ENCODE data around the gene RPL34. TPM values are rescaled to one million over a fixed set of nuclear protein-coding genes. Genes with fewer than 3 reads are reported as not detected.

The RPL34 gene
- total and polyA plus RNA-seq, 4 donors = 735 to 5,853 (median 1,671) TPM

DNA sequence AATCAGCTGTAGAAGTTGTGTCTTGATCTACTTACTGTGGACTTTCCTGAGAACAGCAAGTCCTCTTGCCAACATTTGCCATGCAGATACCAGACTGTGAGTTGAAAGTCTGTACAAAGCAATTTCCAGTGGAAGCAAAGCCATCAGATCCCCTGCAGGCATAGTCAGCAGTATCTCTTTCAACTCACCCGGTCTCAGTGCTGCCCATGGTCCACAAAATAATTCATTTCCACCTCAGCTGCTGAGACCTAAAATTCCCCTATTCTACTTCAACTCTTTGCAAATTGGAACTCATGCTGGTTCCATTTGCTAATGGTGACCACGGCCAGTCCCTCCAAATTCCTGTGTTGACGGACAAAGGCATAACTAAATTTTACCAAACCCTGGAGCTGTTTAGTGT lies 46.0 kb upstream of the RPL34 start:
- no peak overlapping the region for H3K9ac ChIP-seq (ENCODE audit: insufficient read depth in 1 of 2, low read length in 2 of 2)
- no peak for ATAC-seq (ENCODE audit: insufficient read depth, low FRiP score)
- TF ChIP-seq, protein P1, sequence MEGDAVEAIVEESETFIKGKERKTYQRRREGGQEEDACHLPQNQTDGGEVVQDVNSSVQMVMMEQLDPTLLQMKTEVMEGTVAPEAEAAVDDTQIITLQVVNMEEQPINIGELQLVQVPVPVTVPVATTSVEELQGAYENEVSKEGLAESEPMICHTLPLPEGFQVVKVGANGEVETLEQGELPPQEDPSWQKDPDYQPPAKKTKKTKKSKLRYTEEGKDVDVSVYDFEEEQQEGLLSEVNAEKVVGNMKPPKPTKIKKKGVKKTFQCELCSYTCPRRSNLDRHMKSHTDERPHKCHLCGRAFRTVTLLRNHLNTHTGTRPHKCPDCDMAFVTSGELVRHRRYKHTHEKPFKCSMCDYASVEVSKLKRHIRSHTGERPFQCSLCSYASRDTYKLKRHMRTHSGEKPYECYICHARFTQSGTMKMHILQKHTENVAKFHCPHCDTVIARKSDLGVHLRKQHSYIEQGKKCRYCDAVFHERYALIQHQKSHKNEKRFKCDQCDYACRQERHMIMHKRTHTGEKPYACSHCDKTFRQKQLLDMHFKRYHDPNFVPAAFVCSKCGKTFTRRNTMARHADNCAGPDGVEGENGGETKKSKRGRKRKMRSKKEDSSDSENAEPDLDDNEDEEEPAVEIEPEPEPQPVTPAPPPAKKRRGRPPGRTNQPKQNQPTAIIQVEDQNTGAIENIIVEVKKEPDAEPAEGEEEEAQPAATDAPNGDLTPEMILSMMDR (IDR thresholded peaks at IDR 0.05; ENCODE audit: control extremely low read depth, extremely low read depth) = no peak
- H3K27ac ChIP-seq (ENCODE audit: low read depth in 1 of 2, low read length in 1 of 2) = no peak overlapping the region
- no peaks in the 10 kb centered on the region for H3K9me3 ChIP-seq (ENCODE audit: control insufficient read depth in 4 of 4, insufficient read depth in 3 of 4, low read length in 3 of 4)
- H3K4me1 ChIP-seq (ENCODE audit: control insufficient read depth in 5 of 5, insufficient read depth in 5 of 5, low read length in 5 of 5) = peaks cover 0 to 4% (median 0%) of the 10 kb centered on the region in 5 donors
- H3K4me3 ChIP-seq = no peak overlapping the region
- H3K36me3 ChIP-seq (ENCODE audit: control insufficient read depth in 4 of 4, insufficient read depth in 4 of 4, low read length in 4 of 4) = no peaks in the 10 kb centered on the region
- no peak for DNase-seq
- 83 to 87% methylated on average over 3 of the region's 3 CpGs for WGBS, 2 donors
- no peaks in the 10 kb centered on the region for H3K27me3 ChIP-seq (ENCODE audit: control insufficient read depth in 3 of 3, insufficient read depth in 3 of 3, low read length in 2 of 3)

- H3K4me3 ChIP-seq = no peak overlapping the region
- no peak overlapping the region for H3K27ac ChIP-seq (ENCODE audit: low read depth in 1 of 2, low read length in 1 of 2)
- no peaks in the 10 kb centered on the region for H3K9me3 ChIP-seq (ENCODE audit: control insufficient read depth in 4 of 4, insufficient read depth in 3 of 4, low read length in 3 of 4)
- H3K27me3 ChIP-seq (ENCODE audit: control insufficient read depth in 3 of 3, insufficient read depth in 3 of 3, low read length in 2 of 3) = no peaks in the 10 kb centered on the region
- ATAC-seq (ENCODE audit: insufficient read depth, low FRiP score) = no peak
- no peak overlapping the region for H3K9ac ChIP-seq (ENCODE audit: insufficient read depth in 1 of 2, low read length in 2 of 2)
- H3K4me1 ChIP-seq (ENCODE audit: control insufficient read depth in 5 of 5, insufficient read depth in 5 of 5, low read length in 5 of 5) = no peaks in the 10 kb centered on the region
- 59 to 61% methylated on average over 6 of the region's 6 CpGs for WGBS, 2 donors
- no peak for DNase-seq
- H3K36me3 ChIP-seq (ENCODE audit: control insufficient read depth in 4 of 4, insufficient read depth in 4 of 4, low read length in 4 of 4) = no peaks in the 10 kb centered on the region
- TF ChIP-seq, protein P1 (IDR thresholded peaks at IDR 0.05; ENCODE audit: control extremely low read depth, extremely low read depth) = no peak
These were observed 39.3 kb upstream of the RPL34 start for GRCh38 chr4:108581083-108581482.

DNA sequence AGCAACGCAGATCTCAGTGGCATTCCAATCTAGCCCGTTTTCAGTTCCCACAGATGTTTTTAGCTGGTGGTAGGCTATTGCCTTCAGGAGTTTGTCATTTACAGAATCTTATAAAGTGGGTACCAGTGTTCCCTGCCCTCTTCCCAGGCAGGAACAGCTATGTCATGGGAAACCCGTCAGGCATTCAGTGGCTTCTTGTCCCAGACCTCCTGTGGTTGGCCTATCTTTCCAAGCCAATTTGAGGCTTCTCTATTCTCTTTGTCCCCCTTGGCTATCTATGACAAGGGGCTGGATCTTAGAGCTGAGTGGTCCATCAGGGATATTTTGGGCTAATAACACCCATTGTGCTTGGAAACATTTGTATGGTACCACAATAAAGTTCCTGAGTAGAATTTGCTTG lies 33.6 kb upstream of the RPL34 start:
- Histone ChIP-seq H3K36me3 (ENCODE audit: control insufficient read depth in 4 of 4, insufficient read depth in 4 of 4, low read length in 4 of 4) (no peaks in the 10 kb centered on the region), H3K4me1 (ENCODE audit: control insufficient read depth in 5 of 5, insufficient read depth in 5 of 5, low read length in 5 of 5) (no peaks in the 10 kb centered on the region), H3K4me3 (no peak overlapping the region), H3K9me3 (ENCODE audit: control insufficient read depth in 4 of 4, insufficient read depth in 3 of 4, low read length in 3 of 4) (no peaks in the 10 kb centered on the region), H3K27me3 (ENCODE audit: control insufficient read depth in 3 of 3, insufficient read depth in 3 of 3, low read length in 2 of 3) (no peaks in the 10 kb centered on the region), H3K27ac (ENCODE audit: low read depth in 1 of 2, low read length in 1 of 2) (no peak overlapping the region), H3K9ac (ENCODE audit: insufficient read depth in 1 of 2, low read length in 2 of 2) (no peak overlapping the region)
- DNase-seq = no peak
- TF ChIP-seq, protein P1 (IDR thresholded peaks at IDR 0.05; ENCODE audit: control extremely low read depth, extremely low read depth) = no peak
- WGBS, 2 donors = 81% methylated on average over 3 of the region's 3 CpGs
- no peak for ATAC-seq (ENCODE audit: insufficient read depth, low FRiP score)

- TF ChIP-seq, protein P1 (IDR thresholded peaks at IDR 0.05; ENCODE audit: control extremely low read depth, extremely low read depth) = no peak
- H3K27me3 ChIP-seq (ENCODE audit: control insufficient read depth in 3 of 3, insufficient read depth in 3 of 3, low read length in 2 of 3) = no peaks in the 10 kb centered on the region
- no peaks in the 10 kb centered on the region for H3K36me3 ChIP-seq (ENCODE audit: control insufficient read depth in 4 of 4, insufficient read depth in 4 of 4, low read length in 4 of 4)
- no peak overlapping the region for H3K27ac ChIP-seq (ENCODE audit: low read depth in 1 of 2, low read length in 1 of 2)
- DNase-seq (no peak), ATAC-seq (ENCODE audit: insufficient read depth, low FRiP score) (no peak)
- H3K9me3 ChIP-seq (ENCODE audit: control insufficient read depth in 4 of 4, insufficient read depth in 3 of 4, low read length in 3 of 4) = no peaks in the 10 kb centered on the region
- H3K4me3 ChIP-seq = no peak overlapping the region
- no peak overlapping the region for H3K9ac ChIP-seq (ENCODE audit: insufficient read depth in 1 of 2, low read length in 2 of 2)
- 90 to 91% methylated on average over 1 of the region's 1 CpG for WGBS, 2 donors
- no peaks in the 10 kb centered on the region for H3K4me1 ChIP-seq (ENCODE audit: control insufficient read depth in 5 of 5, insufficient read depth in 5 of 5, low read length in 5 of 5)
These were observed 31.5 kb upstream of the RPL34 start for GRCh38 chr4:108588878-108589277.

All from lung (tissue), 12 donors.